Fibroblast of villous mesenchyme (primary cell): ENCODE data around the gene STAC3. TPM values are rescaled to one million over a fixed set of nuclear protein-coding genes. Genes with fewer than 3 reads are reported as not detected.

Experiments used
- DNase-seq: peaks from one replicate; pipeline ENCODE4 v3.0.0-alpha.2; 2010; ENCODE audit warnings: low read depth
- H3K4me3 ChIP-seq: 2 replicates; pipeline ENCODE4 v1.5.1; 2011; ENCODE audit warnings: low read depth, mild to moderate bottlenecking, low read length
- CTCF ChIP-seq: IDR thresholded peaks from 2 replicates; pipeline ENCODE4 v1.5.1; 2012; ENCODE audit warnings: low read depth, mild to moderate bottlenecking, low read length; ENCODE audit not compliant: insufficient read depth
- total RNA-seq: library from RNA; depleted of rRNA; stranded (reverse); fragments of >200 nt; gene quantifications from 2 replicates; pipeline ENCODE4 v1.2.3, GENCODE V29; 2012

The STAC3 gene
- total RNA-seq, 1 donor, result 1.3 TPM

GRCh38 chr12:57222286-57223190, 28.4 kb downstream of the STAC3 start:
- TF ChIP-seq CTCF, result no peak
- H3K4me3 ChIP-seq, result no peak overlapping the region
- no peak for DNase-seq

GRCh38 chr12:57221169-57221917, 29.6 kb downstream of the STAC3 start:
- no peak for TF ChIP-seq CTCF
- no peak overlapping the region for H3K4me3 ChIP-seq
- no peak for DNase-seq

GRCh38 chr12:57220770-57221168, 30.2 kb downstream of the STAC3 start:
- DNase-seq, result no peak
- TF ChIP-seq CTCF, result no peak
- no peak overlapping the region for H3K4me3 ChIP-seq

- H3K4me3 ChIP-seq, result no peak overlapping the region
- no peak for DNase-seq
- TF ChIP-seq CTCF, result no peak
Measured at GRCh38 chr12:57219993-57220754, 30.8 kb downstream of the STAC3 start.

- no peak for DNase-seq
- no peak overlapping the region for H3K4me3 ChIP-seq
- no peak for TF ChIP-seq CTCF
Measured at GRCh38 chr12:57219205-57219992, 31.6 kb downstream of the STAC3 start.
